ENCODE data around the gene CACTIN. TPM values are rescaled to one million over a fixed set of nuclear protein-coding genes. Genes with fewer than 3 reads are reported as not detected.
A peak's percentile ranks its signal among the peaks of the same experiment; 100 is the strongest.

The CACTIN gene
- total RNA-seq, 6 donors from 2014 or later, result 21.5 to 97.4 (median 25.5) TPM

GRCh38 chr19:3636962-3637361 is 10.4 kb upstream of the CACTIN start:
- Histone ChIP-seq H3K27me3 (no peaks in the 10 kb centered on the region), H3K9me3 (no peaks in the 10 kb centered on the region), H3K4me1 (no peaks in the 10 kb centered on the region), H3K27ac (no peak overlapping the region), H3K4me3 (no peak overlapping the region), H3K36me3 (peaks cover 7 to 83% (median 65%) of the 10 kb centered on the region in 4 donors)
- no peak for TF ChIP-seq POLR2A (IDR thresholded peaks at IDR 0.05)
- 88 to 94% methylated on average over 9 to 17 of the region's 20 CpGs for WGBS, 2 donors
- no peak for DNase-seq
- no peak for ATAC-seq (ENCODE audit: low FRiP score in 2 of 2)

DNA sequence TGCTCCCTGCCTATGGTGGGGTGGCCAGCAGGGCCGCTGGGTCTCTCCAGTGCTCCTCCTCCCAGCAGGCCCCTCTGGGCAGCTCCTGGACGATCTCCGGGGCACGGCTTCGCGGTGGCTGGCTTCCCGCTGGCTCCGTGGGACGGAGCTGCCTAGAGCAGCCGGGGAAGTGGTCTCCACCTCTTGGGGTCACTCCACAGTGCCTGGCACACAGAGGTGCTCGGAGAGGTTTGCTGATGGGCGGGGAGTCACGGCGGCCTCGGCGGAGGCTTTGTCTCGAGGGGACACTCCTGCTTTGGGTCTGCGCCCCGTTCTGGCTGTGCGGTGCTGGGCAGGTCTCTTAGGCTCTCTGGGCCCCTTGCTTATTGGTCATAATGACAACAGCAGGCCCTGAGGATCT is 9.9 kb upstream of the CACTIN start:
- H3K36me3 ChIP-seq, result peaks cover 7 to 83% (median 65%) of the 10 kb centered on the region in 4 donors

DNA sequence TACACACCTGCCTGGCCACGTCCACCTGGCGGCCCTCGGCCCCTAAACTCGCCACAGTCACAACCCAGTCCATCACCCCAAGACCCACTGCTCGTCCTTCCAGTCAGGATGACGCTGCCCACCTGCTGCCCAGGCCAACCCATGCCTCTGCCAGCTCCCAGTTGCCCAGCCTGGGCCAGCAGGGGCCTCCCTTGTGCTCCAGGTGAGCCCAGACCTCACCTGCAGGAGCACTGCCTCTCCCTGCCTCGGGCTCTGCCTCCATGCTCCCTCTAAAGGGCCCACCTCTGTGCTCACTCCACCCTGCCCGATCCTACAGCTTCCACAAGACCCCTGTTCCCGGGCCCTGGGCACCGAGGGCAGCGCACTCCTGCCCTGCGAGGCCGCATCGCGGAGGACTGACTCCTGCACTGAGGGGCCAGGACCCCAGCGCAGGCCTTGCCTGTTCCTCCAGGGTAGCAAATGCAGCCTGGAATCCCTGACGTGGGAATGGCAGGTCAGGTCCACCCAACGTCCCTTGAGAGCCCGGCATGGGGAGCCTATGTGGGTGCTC is 8.0 kb upstream of the CACTIN start:
- no peak for TF ChIP-seq POLR2AphosphoS5 (IDR thresholded peaks at IDR 0.05)
- Histone ChIP-seq H3K9me3 (no peaks in the 10 kb centered on the region), H3K27ac (no peak overlapping the region), H3K4me3 (no peak overlapping the region), H3K27me3 (no peaks in the 10 kb centered on the region), H3K4me1 (no peaks in the 10 kb centered on the region), H3K36me3 (peaks cover 1 to 72% (median 56%) of the 10 kb centered on the region in 4 donors)
- DNase-seq (peak in 1 of 2 donors; percentile 72), ATAC-seq (ENCODE audit: low FRiP score in 2 of 2) (no peak)
- 97 to 99% methylated on average over 11 to 19 of the region's 19 CpGs for WGBS, 2 donors

More for the DNA sequence above, 9.9 kb upstream of the CACTIN start:
- Histone ChIP-seq H3K9me3 (no peaks in the 10 kb centered on the region), H3K27me3 (no peaks in the 10 kb centered on the region), H3K27ac (no peak overlapping the region), H3K4me1 (no peaks in the 10 kb centered on the region), H3K4me3 (no peak overlapping the region)
- WGBS, 2 donors, result 90 to 97% methylated on average over 5 to 20 of the region's 20 CpGs
- TF ChIP-seq POLR2A (IDR thresholded peaks at IDR 0.05) (no peak), EP300 (IDR thresholded peaks at IDR 0.05) (no peak), POLR2AphosphoS5 (IDR thresholded peaks at IDR 0.05) (no peak)
- TF ChIP-seq, protein P1, sequence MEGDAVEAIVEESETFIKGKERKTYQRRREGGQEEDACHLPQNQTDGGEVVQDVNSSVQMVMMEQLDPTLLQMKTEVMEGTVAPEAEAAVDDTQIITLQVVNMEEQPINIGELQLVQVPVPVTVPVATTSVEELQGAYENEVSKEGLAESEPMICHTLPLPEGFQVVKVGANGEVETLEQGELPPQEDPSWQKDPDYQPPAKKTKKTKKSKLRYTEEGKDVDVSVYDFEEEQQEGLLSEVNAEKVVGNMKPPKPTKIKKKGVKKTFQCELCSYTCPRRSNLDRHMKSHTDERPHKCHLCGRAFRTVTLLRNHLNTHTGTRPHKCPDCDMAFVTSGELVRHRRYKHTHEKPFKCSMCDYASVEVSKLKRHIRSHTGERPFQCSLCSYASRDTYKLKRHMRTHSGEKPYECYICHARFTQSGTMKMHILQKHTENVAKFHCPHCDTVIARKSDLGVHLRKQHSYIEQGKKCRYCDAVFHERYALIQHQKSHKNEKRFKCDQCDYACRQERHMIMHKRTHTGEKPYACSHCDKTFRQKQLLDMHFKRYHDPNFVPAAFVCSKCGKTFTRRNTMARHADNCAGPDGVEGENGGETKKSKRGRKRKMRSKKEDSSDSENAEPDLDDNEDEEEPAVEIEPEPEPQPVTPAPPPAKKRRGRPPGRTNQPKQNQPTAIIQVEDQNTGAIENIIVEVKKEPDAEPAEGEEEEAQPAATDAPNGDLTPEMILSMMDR (IDR thresholded peaks at IDR 0.05), result no peak
- peak in 1 of 2 donors; percentile 85 for DNase-seq
- ATAC-seq (ENCODE audit: low FRiP score in 2 of 2), result no peak

- Histone ChIP-seq H3K36me3 (peaks cover 0 to 62% (median 46%) of the 10 kb centered on the region in 4 donors), H3K9me3 (no peaks in the 10 kb centered on the region), H3K4me1 (no peaks in the 10 kb centered on the region), H3K27ac (no peak overlapping the region), H3K27me3 (no peaks in the 10 kb centered on the region), H3K4me3 (no peak overlapping the region)
- DNase-seq (peak in 1 of 2 donors; percentile 85), ATAC-seq (ENCODE audit: low FRiP score in 2 of 2) (no peak)
- no peak for TF ChIP-seq POLR2A (IDR thresholded peaks at IDR 0.05)
- no peak for TF ChIP-seq EP300 (IDR thresholded peaks at IDR 0.05)
- no peak for TF ChIP-seq POLR2AphosphoS5 (IDR thresholded peaks at IDR 0.05)
- TF ChIP-seq, protein P1 (IDR thresholded peaks at IDR 0.05), result no peak
- WGBS, 2 donors, result 88 to 90% methylated on average over 15 to 22 of the region's 22 CpGs
These were observed 7.0 kb upstream of the CACTIN start for GRCh38 chr19:3633559-3633988.

- H3K36me3 ChIP-seq, result peaks cover 0 to 56% (median 40%) of the 10 kb centered on the region in 4 donors
- no peak for ATAC-seq (ENCODE audit: low FRiP score in 2 of 2)
- 92 to 94% methylated on average over 42 to 47 of the region's 50 CpGs for WGBS, 2 donors
These were observed 6.4 kb upstream of the CACTIN start for GRCh38 chr19:3632739-3633558.

More at GRCh38 chr19:3632739-3633558, 6.4 kb upstream of the CACTIN start:
- no peak overlapping the region for H3K4me3 ChIP-seq
- no peak overlapping the region for H3K27ac ChIP-seq
- no peaks in the 10 kb centered on the region for H3K4me1 ChIP-seq
- TF ChIP-seq EP300 (IDR thresholded peaks at IDR 0.05) (no peak), POLR2A (IDR thresholded peaks at IDR 0.05) (no peak), POLR2AphosphoS5 (IDR thresholded peaks at IDR 0.05) (no peak)
- TF ChIP-seq, protein P1 (IDR thresholded peaks at IDR 0.05), result no peak
- no peaks in the 10 kb centered on the region for H3K9me3 ChIP-seq
- no peaks in the 10 kb centered on the region for H3K27me3 ChIP-seq
- peak in 1 of 2 donors; percentile 85 for DNase-seq
